Skeletal muscle satellite cell (primary cell): ENCODE measurements around the gene XPA.

Experiments used
- H3K27me3 ChIP-seq: 2 replicates; pipeline ENCODE4 v1.7.0; 2013; ENCODE audit warnings: low read length; ENCODE audit not compliant: control insufficient read depth, insufficient read depth
- H3K36me3 ChIP-seq: 2 replicates; pipeline ENCODE4 v1.7.0; 2013; ENCODE audit warnings: mild to moderate bottlenecking, control low read depth, low read length; ENCODE audit not compliant: insufficient read depth
- H3K4me1 ChIP-seq: 2 replicates; pipeline ENCODE4 v1.7.0; 2013; ENCODE audit warnings: low read length; ENCODE audit not compliant: control insufficient read depth, insufficient read depth
- H3K4me2 ChIP-seq: 2 replicates; pipeline ENCODE4 v1.7.0; 2013; ENCODE audit warnings: mild to moderate bottlenecking, low read length
- H3K4me3 ChIP-seq: 2 replicates; pipeline ENCODE4 v1.7.0; 2013; ENCODE audit warnings: low read length
- H3K9ac ChIP-seq: 2 replicates; pipeline ENCODE4 v1.7.0; 2013; ENCODE audit warnings: mild to moderate bottlenecking, low read depth, low read length, moderate library complexity
- H3K9me3 ChIP-seq: replicated peaks from 2 replicates; pipeline ENCODE4 v1.7.0; 2013; ENCODE audit warnings: mild to moderate bottlenecking, control low read depth, low read length

Gene XPA

DNA sequence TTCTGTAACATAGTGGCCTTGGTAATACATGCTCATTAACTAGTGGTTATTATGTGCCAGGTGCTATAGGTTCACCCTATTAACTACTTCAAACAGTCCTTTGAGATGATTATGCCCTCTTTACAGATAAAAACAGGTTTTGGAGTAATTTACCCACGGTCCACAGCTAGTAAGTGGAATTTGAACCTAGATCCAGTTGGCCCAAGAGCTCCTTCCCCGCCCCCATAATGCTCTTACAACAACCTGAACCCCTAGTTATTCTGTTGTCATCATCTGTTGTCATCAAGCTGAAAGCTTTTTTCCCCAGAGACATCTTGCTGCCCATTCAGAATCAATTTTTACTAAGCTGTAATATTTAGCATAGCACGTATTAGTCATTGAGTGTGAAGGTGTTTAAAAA lies 23.2 kb downstream of the XPA start:
- H3K9ac ChIP-seq = no peak overlapping the region
- H3K4me1 ChIP-seq = no peaks in the 10 kb centered on the region
- peaks cover 84% of the 10 kb centered on the region for H3K36me3 ChIP-seq
- no peak overlapping the region for H3K4me2 ChIP-seq
- no peak overlapping the region for H3K4me3 ChIP-seq
- no peaks in the 10 kb centered on the region for H3K27me3 ChIP-seq
- no peaks in the 10 kb centered on the region for H3K9me3 ChIP-seq

GRCh38 chr9:97672403-97672802 lies 24.7 kb downstream of the XPA start:
- Histone ChIP-seq H3K9me3 (no peaks in the 10 kb centered on the region), H3K27me3 (no peaks in the 10 kb centered on the region), H3K36me3 (peaks cover 91% of the 10 kb centered on the region), H3K4me3 (no peak overlapping the region), H3K9ac (no peak overlapping the region), H3K4me1 (no peaks in the 10 kb centered on the region), H3K4me2 (no peak overlapping the region)

- Histone ChIP-seq H3K27me3 (no peaks in the 10 kb centered on the region), H3K4me2 (no peak overlapping the region), H3K4me1 (no peaks in the 10 kb centered on the region), H3K4me3 (no peak overlapping the region), H3K9ac (no peak overlapping the region), H3K9me3 (no peaks in the 10 kb centered on the region), H3K36me3 (peaks cover 93% of the 10 kb centered on the region)
Measured at GRCh38 chr9:97670586-97670985, 26.6 kb downstream of the XPA start.

- H3K27me3 ChIP-seq = no peaks in the 10 kb centered on the region
- H3K4me1 ChIP-seq = no peaks in the 10 kb centered on the region
- H3K36me3 ChIP-seq = peaks cover 89% of the 10 kb centered on the region
Measured at GRCh38 chr9:97668485-97668884, 28.7 kb downstream of the XPA start.

DNA sequence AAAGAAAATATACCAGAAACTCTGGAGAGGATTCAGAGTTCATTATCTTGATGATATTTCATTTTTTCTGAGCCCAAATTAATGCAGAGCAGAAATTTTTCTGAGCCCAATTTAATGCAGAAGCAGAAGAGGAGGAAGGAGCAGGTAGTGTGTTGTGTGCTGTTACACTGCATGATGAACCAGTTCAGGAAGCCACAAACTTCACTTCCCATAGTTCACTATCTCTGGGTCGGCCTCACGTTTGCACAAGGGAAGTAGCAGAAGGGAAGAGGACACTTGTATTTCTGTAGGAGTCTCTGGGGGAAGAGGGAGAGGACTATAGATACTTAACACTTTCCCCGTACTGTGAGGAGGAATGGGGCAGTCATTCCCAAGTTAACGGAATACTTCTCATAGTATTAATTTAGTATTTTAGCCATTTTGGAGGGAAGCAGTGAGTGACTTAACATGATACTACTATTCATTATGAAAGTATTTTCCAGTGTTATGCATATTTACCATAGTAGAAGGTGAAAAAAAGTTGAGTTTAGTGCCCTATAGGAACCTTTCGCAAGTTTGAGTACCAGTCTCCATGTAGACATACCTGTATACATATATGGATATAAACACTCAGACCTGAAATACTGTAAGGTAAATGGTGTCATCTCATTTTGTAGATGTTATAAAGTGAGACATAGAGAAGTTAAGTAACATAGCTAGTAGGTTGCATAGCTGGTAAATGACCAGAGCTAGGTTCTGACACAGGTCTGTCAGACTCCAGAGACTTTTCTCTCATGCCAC lies 30.0 kb downstream of the XPA start:
- no peak overlapping the region for H3K4me3 ChIP-seq
- no peak overlapping the region for H3K9ac ChIP-seq
- H3K36me3 ChIP-seq = peaks cover 89% of the 10 kb centered on the region
- H3K27me3 ChIP-seq = no peaks in the 10 kb centered on the region
- H3K4me1 ChIP-seq = no peaks in the 10 kb centered on the region
- H3K4me2 ChIP-seq = no peak overlapping the region
- H3K9me3 ChIP-seq = no peaks in the 10 kb centered on the region

More at GRCh38 chr9:97668485-97668884, 28.7 kb downstream of the XPA start:
- Histone ChIP-seq H3K9me3 (no peaks in the 10 kb centered on the region), H3K4me3 (no peak overlapping the region), H3K9ac (no peak overlapping the region), H3K4me2 (no peak overlapping the region)

DNA sequence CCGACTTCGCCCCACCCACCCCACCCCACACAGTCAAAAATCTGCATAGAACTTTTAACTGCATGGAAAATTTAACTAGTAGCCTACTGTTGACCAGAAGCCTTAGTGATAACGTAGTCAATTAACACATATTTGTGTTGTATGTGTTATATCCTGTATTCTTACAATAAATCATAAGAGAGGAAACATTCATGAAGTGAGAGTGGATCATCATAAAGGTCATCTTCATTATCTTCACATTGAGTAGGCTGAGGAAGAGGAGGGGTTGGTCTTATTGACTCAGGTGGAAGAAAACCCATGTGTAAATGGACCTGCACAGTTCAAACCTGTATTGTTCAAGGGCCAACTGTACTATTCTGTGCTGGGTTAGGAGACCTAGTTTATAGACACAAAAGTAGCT lies 31.4 kb downstream of the XPA start:
- Histone ChIP-seq H3K36me3 (peaks cover 89% of the 10 kb centered on the region), H3K9me3 (no peaks in the 10 kb centered on the region), H3K27me3 (no peaks in the 10 kb centered on the region), H3K4me1 (no peaks in the 10 kb centered on the region), H3K4me3 (no peak overlapping the region), H3K4me2 (no peak overlapping the region), H3K9ac (no peak overlapping the region)

- peaks cover 86% of the 10 kb centered on the region for H3K36me3 ChIP-seq
- H3K4me2 ChIP-seq = no peak overlapping the region
- H3K4me1 ChIP-seq = no peaks in the 10 kb centered on the region
- H3K9me3 ChIP-seq = no peaks in the 10 kb centered on the region
- no peak overlapping the region for H3K4me3 ChIP-seq
- H3K9ac ChIP-seq = no peak overlapping the region
- no peaks in the 10 kb centered on the region for H3K27me3 ChIP-seq
Measured at GRCh38 chr9:97660847-97661246, 36.3 kb downstream of the XPA start.

- H3K4me2 ChIP-seq = no peak overlapping the region
- no peaks in the 10 kb centered on the region for H3K27me3 ChIP-seq
- no peak overlapping the region for H3K4me3 ChIP-seq
- H3K36me3 ChIP-seq = peaks cover 88% of the 10 kb centered on the region
- no peaks in the 10 kb centered on the region for H3K4me1 ChIP-seq
- H3K9ac ChIP-seq = no peak overlapping the region
- H3K9me3 ChIP-seq = no peaks in the 10 kb centered on the region
Measured at GRCh38 chr9:97660340-97660739, 36.8 kb downstream of the XPA start.

DNA sequence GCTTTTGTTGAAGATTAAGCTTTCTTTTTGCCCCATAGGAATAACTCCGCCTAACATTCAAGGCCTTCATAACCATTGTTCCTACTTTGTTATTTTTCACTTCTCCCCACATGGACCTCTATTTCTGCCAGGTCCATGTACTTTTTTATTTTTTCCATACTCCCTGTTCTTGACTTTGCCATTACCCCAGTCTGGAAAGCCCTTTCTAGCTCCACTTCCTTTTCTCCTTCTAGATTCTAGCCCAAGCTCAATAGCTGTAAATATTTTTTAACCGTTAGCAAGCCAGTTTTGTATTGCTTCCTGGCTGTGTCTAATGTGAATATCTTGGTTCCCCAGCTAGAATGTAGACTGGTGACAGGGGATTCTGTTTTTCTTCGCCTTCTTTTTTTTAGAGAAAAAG lies 37.4 kb downstream of the XPA start:
- Histone ChIP-seq H3K4me3 (no peak overlapping the region), H3K4me1 (no peaks in the 10 kb centered on the region), H3K9me3 (no peaks in the 10 kb centered on the region), H3K36me3 (peaks cover 88% of the 10 kb centered on the region), H3K4me2 (no peak overlapping the region), H3K9ac (no peak overlapping the region), H3K27me3 (no peaks in the 10 kb centered on the region)

DNA sequence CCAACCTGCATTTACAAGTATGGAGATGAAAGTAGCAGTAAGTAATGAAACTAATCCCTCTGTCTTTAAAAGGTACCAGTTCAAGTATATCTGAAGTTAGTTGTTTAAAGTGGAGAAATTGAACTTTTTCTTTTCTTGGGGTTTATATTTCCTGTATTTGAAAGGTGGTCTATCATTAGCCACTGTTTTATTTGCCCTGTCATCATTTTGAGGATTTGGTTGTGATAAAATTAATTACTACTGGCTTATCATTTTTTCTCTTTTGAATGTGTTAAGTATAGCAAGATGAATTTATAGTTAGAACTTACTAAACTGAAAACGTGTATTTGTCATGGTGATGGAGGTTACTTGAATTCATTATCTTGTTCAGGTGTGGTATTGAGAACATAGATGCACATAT lies 38.4 kb downstream of the XPA start:
- Histone ChIP-seq H3K36me3 (peaks cover 88% of the 10 kb centered on the region), H3K9ac (no peak overlapping the region), H3K4me1 (no peaks in the 10 kb centered on the region), H3K9me3 (no peaks in the 10 kb centered on the region), H3K4me2 (no peak overlapping the region), H3K27me3 (no peaks in the 10 kb centered on the region), H3K4me3 (no peak overlapping the region)

GRCh38 chr9:97651646-97652045 lies 45.5 kb downstream of the XPA start:
- Histone ChIP-seq H3K4me2 (no peak overlapping the region), H3K36me3 (peaks cover 68% of the 10 kb centered on the region), H3K27me3 (no peaks in the 10 kb centered on the region), H3K9ac (no peak overlapping the region), H3K9me3 (no peaks in the 10 kb centered on the region), H3K4me1 (no peaks in the 10 kb centered on the region), H3K4me3 (no peak overlapping the region)

DNA sequence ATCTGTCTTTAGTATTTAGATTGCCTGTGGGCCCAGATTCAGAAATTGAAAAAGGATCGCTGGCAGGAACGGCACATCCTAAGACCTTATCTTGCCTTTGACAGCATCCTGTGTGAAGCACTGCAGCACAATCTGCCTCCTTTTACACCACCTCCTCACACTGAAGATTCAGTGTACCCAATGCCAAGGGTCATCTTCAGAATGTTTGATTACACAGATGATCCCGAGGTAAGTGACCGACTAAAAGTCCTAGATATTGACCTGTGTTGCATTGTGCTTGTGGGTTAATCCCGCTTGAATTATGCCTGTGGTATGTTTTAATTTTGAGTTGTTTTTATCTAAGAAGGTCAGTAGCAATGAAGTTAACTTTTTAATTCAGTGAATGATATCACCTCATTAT lies 49.1 kb downstream of the XPA start:
- Histone ChIP-seq H3K9ac (no peak overlapping the region), H3K4me3 (no peak overlapping the region), H3K36me3 (peaks cover 58% of the 10 kb centered on the region), H3K27me3 (no peaks in the 10 kb centered on the region), H3K9me3 (no peaks in the 10 kb centered on the region), H3K4me1 (no peaks in the 10 kb centered on the region), H3K4me2 (no peak overlapping the region)
